TTC549 (cell line): ENCODE measurements around the gene SF3A2.
A peak's percentile ranks its signal among the peaks of the same experiment; 100 is the strongest.
"Not testable (repeated sequence)": the region's sequence is repeated elsewhere in the genome, so short reads cannot be mapped to it uniquely, and the experiment has no call there.

Experiments used
- FAIRE-seq: peaks from 2 replicates; lab custom pipeline; 2012; peaks lifted over from hg19 to GRCh38; lab: Jason Lieb, UNC

The SF3A2 gene

GRCh38 chr19:2236314-2237050 is at the start of gene SF3A2, which contains the start of gene PLEKHJ1:
TSS of gene SF3A2 (plus strand) at chr19:2236824. CDS start at chr19:2243419, 6,595 bp downstream.
TSS of gene PLEKHJ1 (minus strand) at chr19:2236329. CDS start at chr19:2236248, 81 bp downstream.
- FAIRE-seq: peak; percentile 64

- no peak for FAIRE-seq
These were observed 49.5 kb upstream of the SF3A2 start for GRCh38 chr19:2187159-2187558.

- no peak for FAIRE-seq
These were observed 47.8 kb upstream of the SF3A2 start for GRCh38 chr19:2188708-2189385.

- FAIRE-seq: no peak
These were observed 46.7 kb upstream of the SF3A2 start for GRCh38 chr19:2189880-2190279.

GRCh38 chr19:2190848-2191455 is 45.7 kb upstream of the SF3A2 start:
- FAIRE-seq: no peak

- no peak for FAIRE-seq
These were observed 44.9 kb upstream of the SF3A2 start for GRCh38 chr19:2191456-2192310.

GRCh38 chr19:2192862-2193261 is 43.8 kb upstream of the SF3A2 start:
- no peak for FAIRE-seq

GRCh38 chr19:2193807-2194206 is 42.8 kb upstream of the SF3A2 start:
- FAIRE-seq: no peak

GRCh38 chr19:2194513-2195078 is 42.0 kb upstream of the SF3A2 start:
- no peak for FAIRE-seq

GRCh38 chr19:2195361-2195760 is 41.3 kb upstream of the SF3A2 start:
- FAIRE-seq: no peak

GRCh38 chr19:2195914-2196313 is 40.7 kb upstream of the SF3A2 start:
- FAIRE-seq: no peak

- FAIRE-seq: no peak
These were observed 39.4 kb upstream of the SF3A2 start for GRCh38 chr19:2197270-2197669.

GRCh38 chr19:2198317-2198716 is 38.3 kb upstream of the SF3A2 start:
- no peak for FAIRE-seq

- FAIRE-seq: no peak
These were observed 37.4 kb upstream of the SF3A2 start for GRCh38 chr19:2199215-2199614.

GRCh38 chr19:2199861-2200623 is 36.6 kb upstream of the SF3A2 start:
- no peak for FAIRE-seq

- not testable (repeated sequence) for FAIRE-seq
These were observed 35.9 kb upstream of the SF3A2 start for GRCh38 chr19:2200624-2201294.

- FAIRE-seq: no peak
These were observed 35.0 kb upstream of the SF3A2 start for GRCh38 chr19:2201473-2202148.

- no peak for FAIRE-seq
These were observed 34.3 kb upstream of the SF3A2 start for GRCh38 chr19:2202366-2202765.

GRCh38 chr19:2207008-2207407 is 29.6 kb upstream of the SF3A2 start:
- FAIRE-seq: no peak
